SK-N-MC (cell line): ENCODE results near the gene TMEM63A.

Experiments used
- EZH2 ChIP-seq: fragments of 200-600 bp; sonication (generic); IDR thresholded peaks from one replicate; pipeline ENCODE4 v1.6.1; 2017; ENCODE audit warnings: antibody characterized with exemption
- POLR2AphosphoS5 ChIP-seq: IDR thresholded peaks from 2 replicates; pipeline ENCODE4 v1.6.1; 2012; ENCODE audit warnings: mild to moderate bottlenecking, low read depth, low read length, borderline replicate concordance

- no peak for TF ChIP-seq POLR2AphosphoS5
- no peak for TF ChIP-seq EZH2
Observed at GRCh38 chr1:225914947-225915346, 32.8 kb upstream of the TMEM63A start.
